D341Med (cell line): ENCODE results near the gene MCCC1.
"Not testable (repeated sequence)": the region's sequence is repeated elsewhere in the genome, so short reads cannot be mapped to it uniquely, and the experiment has no call there.

Experiments
- DNase-seq: peaks from one replicate; pipeline ENCODE4 v3.0.0; 2012; ENCODE audit warnings: low spot score

MCCC1 gene

DNA sequence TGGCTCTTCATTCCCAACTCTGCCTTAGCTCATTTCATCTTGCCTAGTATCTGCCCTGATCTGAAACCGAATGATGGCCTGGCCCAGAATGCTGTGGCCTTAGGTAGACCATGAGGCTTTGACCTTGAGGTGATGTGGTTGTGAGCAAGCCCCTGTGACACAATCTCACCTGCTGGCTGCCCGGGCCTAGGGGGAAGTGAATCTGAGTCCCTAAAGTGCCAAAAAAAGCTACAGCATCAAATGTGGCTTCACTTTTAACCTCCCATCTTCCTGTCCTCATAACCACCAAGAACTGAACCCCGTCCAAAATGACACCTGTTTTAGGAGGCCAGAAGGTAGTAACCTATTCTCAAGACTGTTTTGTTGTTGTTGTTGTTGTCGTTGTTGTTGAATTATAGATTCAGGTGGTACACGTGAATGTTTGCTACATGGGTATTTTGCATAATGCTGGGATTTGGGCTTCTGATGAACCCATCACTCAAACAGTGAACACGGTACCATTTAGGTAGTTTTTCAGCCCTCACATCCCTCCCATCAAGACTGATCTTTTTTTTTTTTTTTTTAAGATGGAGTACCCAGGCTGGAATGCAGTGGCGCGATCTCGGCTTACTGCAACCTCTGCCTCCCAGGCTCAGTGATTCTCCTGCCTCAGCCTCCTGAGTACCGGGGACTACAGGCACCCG is 54.6 kb downstream of the MCCC1 start:
- DNase-seq = no peak

DNA sequence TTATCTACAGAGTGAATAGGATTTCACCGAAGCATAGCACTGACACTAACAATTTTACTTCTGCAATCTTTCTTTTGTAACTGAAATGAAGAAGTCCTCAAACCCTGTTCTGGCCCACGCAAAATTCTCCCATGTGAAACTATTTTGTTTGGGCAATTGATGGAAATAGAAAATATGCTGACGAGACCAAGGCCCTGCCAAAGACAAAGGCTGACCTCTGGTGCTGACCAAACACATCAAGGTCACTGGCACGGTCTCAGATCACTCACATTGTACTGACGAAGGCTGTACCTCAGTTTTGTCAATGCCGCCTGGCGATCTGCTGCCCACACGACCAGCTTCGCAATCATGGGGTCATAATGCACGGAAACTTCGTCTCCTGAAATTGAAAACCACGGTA is 60.5 kb downstream of the MCCC1 start:
- no peak for DNase-seq

- no peak for DNase-seq
These were observed 61.1 kb downstream of the MCCC1 start for GRCh38 chr3:183038221-183038620.

- no peak for DNase-seq
These were observed 65.5 kb downstream of the MCCC1 start for GRCh38 chr3:183033746-183034145.

DNA sequence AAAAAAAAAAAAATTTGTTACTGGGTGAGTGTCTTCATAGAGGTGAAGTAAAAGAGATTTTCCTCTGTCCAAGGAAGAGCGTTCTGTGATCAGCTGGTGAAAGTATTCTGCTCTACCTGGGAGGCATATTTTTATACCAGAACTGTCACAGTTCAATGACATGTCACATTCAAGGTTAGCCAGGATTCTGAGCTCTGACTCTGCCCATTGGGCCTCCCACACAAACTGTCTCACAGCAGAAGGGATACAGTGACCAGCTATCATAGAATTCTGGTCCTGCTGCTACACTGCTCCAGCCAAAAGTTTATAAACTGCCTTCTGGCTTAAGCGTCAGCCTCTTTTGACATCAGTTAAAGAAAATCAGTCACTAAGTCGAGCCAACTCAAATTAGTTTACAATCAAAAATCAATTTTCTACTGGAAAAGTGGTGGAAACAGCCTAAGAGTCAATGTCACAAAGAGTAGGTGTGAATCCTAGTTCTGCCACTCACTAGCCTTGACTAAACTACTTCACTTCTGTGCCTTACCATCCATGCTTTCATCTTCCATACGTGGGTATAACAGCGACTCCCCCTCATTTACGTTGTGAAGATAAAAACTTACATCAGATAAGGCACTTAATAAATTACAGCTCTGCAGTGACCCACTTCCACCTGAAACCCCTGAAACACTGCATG is 66.3 kb downstream of the MCCC1 start:
- DNase-seq = no peak

GRCh38 chr3:183031826-183032225 is 67.5 kb downstream of the MCCC1 start:
- no peak for DNase-seq

DNA sequence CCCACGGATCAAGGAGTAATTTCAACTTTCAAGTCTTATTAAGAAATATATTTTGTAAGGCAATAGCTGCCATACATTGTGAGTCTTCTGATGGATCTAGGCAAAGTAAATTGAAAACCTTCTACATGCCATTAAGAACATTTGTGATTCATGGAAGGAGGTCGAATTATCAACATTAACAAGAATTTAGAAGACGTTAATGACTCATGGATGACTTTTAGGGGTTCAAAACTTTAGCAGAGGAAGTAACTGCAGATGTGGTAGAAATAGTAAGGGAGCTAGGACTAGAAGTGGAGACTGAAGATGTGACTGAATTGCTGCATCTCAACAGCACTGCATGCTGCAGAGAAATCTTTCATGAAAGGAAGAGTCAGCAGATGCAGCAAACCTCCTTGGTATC is 70.9 kb downstream of the MCCC1 start:
- DNase-seq = no peak

- no peak for DNase-seq
These were observed 72.0 kb downstream of the MCCC1 start for GRCh38 chr3:183027276-183027675.

GRCh38 chr3:183022936-183023516 is 76.3 kb downstream of the MCCC1 start:
- DNase-seq = no peak

GRCh38 chr3:183018421-183019192 is 80.7 kb downstream of the MCCC1 start:
- DNase-seq = no peak

GRCh38 chr3:183015185-183015584 is 84.1 kb downstream of the MCCC1 start:
- no peak for DNase-seq

- DNase-seq = no peak
These were observed 85.4 kb downstream of the MCCC1 start for GRCh38 chr3:183013856-183014255.

DNA sequence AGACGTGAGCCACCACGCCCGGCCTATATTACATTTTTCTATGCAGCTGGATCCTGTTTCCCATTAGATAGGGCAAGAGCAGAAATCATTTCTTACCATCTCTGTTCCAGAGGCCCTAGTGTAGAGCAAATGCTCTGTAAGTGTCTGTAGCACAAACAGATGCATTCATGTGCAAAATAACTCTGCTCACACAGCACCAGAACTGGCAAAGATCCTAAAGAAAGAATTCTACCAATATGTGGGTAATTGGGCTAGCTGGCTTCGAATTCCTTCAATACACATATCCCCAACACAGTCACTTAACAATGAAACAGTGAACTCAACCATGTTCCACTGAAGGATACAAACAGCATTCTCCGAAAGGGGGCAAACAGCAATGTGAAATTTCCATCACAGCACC is 86.2 kb downstream of the MCCC1 start:
- no peak for DNase-seq

- DNase-seq = no peak
These were observed 90.5 kb downstream of the MCCC1 start for GRCh38 chr3:183008800-183009199.

GRCh38 chr3:183008303-183008702 is 91.0 kb downstream of the MCCC1 start:
- no peak for DNase-seq

GRCh38 chr3:183006396-183007002 is 92.8 kb downstream of the MCCC1 start:
- DNase-seq = no peak

DNA sequence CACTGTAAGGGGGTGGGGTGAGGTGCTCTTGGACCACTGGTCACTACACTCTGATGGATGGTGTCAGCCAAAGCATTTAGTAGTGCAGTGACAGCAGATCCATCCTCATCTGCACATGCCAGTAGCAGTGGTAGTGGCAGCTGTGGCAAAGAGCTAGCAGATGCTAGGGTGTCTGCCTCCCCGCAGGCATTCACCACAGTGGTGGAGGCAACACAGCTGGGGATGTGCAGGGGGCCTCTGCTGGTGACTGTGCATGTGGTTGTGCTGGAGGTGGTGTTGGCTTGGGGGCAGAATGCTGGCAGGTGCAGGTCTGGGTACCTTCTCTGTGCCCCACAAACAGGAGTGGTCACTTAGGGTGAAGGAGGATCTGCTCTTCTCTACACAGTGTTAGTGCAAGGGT is 99.5 kb downstream of the MCCC1 start:
- no peak for DNase-seq

DNA sequence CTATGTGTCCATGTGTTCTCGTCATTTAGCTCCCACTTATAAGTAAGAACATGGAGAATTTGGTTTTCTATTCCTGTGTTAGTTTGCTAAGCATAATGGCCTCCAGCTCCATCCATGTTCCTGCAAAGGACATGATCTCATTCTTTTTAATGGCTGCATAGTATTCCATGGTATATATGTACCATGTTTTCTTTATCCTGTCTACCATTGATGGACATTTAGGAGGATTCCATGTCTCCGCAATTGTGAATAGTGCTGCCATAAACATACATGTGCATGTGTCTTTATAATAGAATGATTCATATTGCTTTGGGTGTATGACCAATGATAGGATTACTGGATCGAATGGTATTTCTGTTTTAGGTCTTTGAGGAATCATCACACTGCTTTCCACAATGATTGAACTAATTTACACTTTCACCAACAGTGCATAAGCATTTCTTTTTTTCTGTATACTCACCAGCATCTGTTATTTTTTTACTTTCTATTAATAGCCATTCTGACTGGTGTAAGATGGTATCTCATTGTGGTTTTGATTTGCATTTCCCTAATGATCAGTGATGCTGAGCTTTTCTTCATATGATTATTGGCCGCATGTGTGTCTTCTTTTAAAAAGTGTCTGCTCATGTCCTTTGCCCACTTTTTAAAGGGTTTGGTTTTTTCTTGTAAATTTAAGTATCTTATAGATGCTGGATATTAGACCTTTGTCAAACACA is 105.7 kb downstream of the MCCC1 start:
- not testable (repeated sequence) for DNase-seq

DNA sequence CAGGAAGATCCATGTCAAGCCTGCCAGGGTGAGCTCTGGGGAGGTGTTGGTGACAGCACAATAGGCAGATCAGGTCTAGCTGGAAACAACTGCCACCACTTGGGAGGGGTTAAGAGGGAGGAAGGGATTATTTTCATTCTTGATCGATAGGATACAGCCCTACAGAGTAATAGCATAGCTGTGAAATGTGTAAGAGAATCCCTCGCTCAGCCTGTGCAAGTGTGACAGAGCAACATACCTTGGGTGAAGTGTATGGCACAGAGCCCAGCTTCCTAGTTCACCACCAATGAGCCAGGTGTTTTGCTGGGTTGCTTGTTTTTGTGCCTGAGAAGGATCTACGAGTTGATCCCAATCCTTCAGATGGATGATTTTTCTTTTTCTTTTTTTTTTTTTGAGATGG is 109.7 kb downstream of the MCCC1 start:
- DNase-seq = no peak

DNA sequence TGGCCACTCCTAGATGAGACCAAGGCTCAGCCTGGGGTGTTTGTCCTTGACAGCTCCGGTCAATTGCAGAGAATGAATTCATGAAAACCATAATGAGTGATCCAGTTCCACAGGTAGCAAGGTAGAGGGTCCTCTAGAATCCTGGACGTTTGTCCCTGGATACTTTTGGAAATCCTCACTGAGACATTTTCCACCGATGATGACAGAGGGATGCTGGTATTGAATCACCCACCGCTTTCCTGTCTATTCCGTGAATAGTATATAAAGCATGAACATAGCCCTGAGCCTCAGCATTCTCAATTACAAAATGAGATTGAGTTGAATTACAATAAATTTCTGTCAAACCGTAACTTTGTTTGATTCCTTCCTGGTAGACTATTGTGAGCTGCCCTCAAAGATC is 113.3 kb downstream of the MCCC1 start:
- no peak for DNase-seq

- DNase-seq = no peak
These were observed 115.4 kb downstream of the MCCC1 start for GRCh38 chr3:182983876-182984275.

DNA sequence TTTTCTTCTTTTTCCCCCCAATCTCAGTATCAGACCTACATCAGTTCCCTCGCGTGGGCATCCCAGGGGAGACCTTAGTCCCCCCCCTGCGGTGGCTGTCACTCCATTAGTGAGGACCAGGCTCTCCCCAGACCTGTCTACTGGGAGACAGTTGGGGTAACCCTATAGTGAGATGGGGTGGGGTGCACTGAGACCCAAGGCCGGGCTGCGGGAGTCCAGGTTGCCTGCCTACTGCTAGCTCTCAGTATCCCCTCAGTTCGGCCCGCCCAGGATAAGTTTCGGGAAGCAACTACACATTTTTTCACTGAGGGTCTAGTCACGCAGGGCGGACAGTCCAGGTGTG is 118.3 kb downstream of the MCCC1 start:
- no peak for DNase-seq
